HEK293T (cell line): ENCODE results near the gene ZBED6.

Experiments used
- CTCF ChIA-PET: fragments of 350-600 bp; formaldehyde crosslinking; extraction: SDS; loops from one replicate; lab custom pipeline; 2021; ENCODE audit warnings: antibody characterized with exemption, inconsistent platforms; lab: Yijun Ruan, JAX
- POLR2A ChIA-PET: fragments of 350-600 bp; formaldehyde crosslinking; extraction: SDS; loops from one replicate; lab custom pipeline; 2020; ENCODE audit warnings: antibody characterized with exemption, inconsistent platforms; lab: Yijun Ruan, JAX
- DNase-seq: peaks from one replicate; pipeline ENCODE4 v3.0.0; 2012; ENCODE audit warnings: mixed read lengths; ENCODE audit errors: extremely low spot score
- ARNT ChIP-seq: fragments of 450-650 bp; IDR thresholded peaks from 2 replicates; pipeline ENCODE4 v1.6.1; 2017; ENCODE audit warnings: mild to moderate bottlenecking
- BHLHE40 ChIP-seq: fragments of 450-650 bp; IDR thresholded peaks from 2 replicates; pipeline ENCODE4 v1.6.1; 2016; ENCODE audit warnings: mild to moderate bottlenecking, moderate library complexity, borderline replicate concordance
- CTBP1 ChIP-seq: fragments of 450-650 bp; IDR thresholded peaks from 2 replicates; pipeline ENCODE4 v1.6.1; 2016; ENCODE audit warnings: borderline replicate concordance
- ELF4 ChIP-seq: fragments of 450-650 bp; IDR thresholded peaks from 2 replicates; pipeline ENCODE4 v1.6.1; 2017; ENCODE audit warnings: antibody characterized with exemption
- FOXA1 ChIP-seq: fragments of 450-650 bp; IDR thresholded peaks from 2 replicates; pipeline ENCODE4 v1.6.1; 2016; ENCODE audit warnings: mild to moderate bottlenecking
- FOXK2 ChIP-seq: fragments of 450-650 bp; IDR thresholded peaks from 2 replicates; pipeline ENCODE4 v1.6.1; 2016; ENCODE audit warnings: mild to moderate bottlenecking
- FOXM1 ChIP-seq: fragments of 450-650 bp; IDR thresholded peaks from 2 replicates; pipeline ENCODE4 v1.6.1; 2017; ENCODE audit warnings: mild to moderate bottlenecking, borderline replicate concordance
- HDGF ChIP-seq: fragments of 450-650 bp; IDR thresholded peaks from 2 replicates; pipeline ENCODE4 v1.6.1; 2017; ENCODE audit warnings: antibody characterized with exemption, borderline replicate concordance
- L3MBTL2 ChIP-seq: fragments of 450-650 bp; conservative IDR thresholded peaks from 2 replicates; pipeline ENCODE4 v1.6.1; 2016; ENCODE audit warnings: mild to moderate bottlenecking
- LEF1 ChIP-seq: fragments of 450-650 bp; IDR thresholded peaks from 2 replicates; pipeline ENCODE4 v1.6.1; 2017; ENCODE audit warnings: mild to moderate bottlenecking, borderline replicate concordance
- NFRKB ChIP-seq: fragments of 450-650 bp; IDR thresholded peaks from 2 replicates; pipeline ENCODE4 v1.6.1; 2016; ENCODE audit warnings: mild to moderate bottlenecking, moderate library complexity
- PKNOX1 ChIP-seq: fragments of 450-650 bp; IDR thresholded peaks from 2 replicates; pipeline ENCODE4 v1.6.1; 2016
- SP1 ChIP-seq: fragments of 450-650 bp; IDR thresholded peaks from 2 replicates; pipeline ENCODE4 v1.6.1; 2017
- SUZ12 ChIP-seq: fragments of 450-650 bp; IDR thresholded peaks from 2 replicates; pipeline ENCODE4 v1.6.1; 2016; ENCODE audit warnings: mild to moderate bottlenecking
- TARDBP ChIP-seq: fragments of 450-650 bp; IDR thresholded peaks from 2 replicates; pipeline ENCODE4 v1.6.1; 2016
- ZNF384 ChIP-seq: fragments of 450-650 bp; IDR thresholded peaks from 2 replicates; pipeline ENCODE4 v1.6.1; 2016

Gene ZBED6

GRCh38 chr1:203763505-203763904, 31.9 kb upstream of the ZBED6 start:
- no peak for DNase-seq
- ChIA-PET CTCF (no interaction called here), POLR2A (no interaction called here)
- TF ChIP-seq ARNT: no peak
- no peak for TF ChIP-seq SP1
- no peak for TF ChIP-seq NFRKB
- no peak for TF ChIP-seq FOXK2
- no peak for TF ChIP-seq FOXM1
- no peak for TF ChIP-seq FOXA1
- TF ChIP-seq SUZ12: no peak
- TF ChIP-seq ZNF384: no peak
- TF ChIP-seq CTBP1: no peak
- TF ChIP-seq BHLHE40: no peak
- TF ChIP-seq ELF4: no peak
- TF ChIP-seq LEF1: no peak

- ChIA-PET POLR2A (interaction anchor here (0.5 kb wide), 1 partner anchor 25 kb away, joined by 3 read pairs; no protein-coding TSS in a partner anchor), CTCF (interaction anchor here (1.0 kb wide), 1 partner anchor 63 kb away, joined by 3 read pairs; no protein-coding TSS in a partner anchor)
- no peak for TF ChIP-seq CTBP1
- TF ChIP-seq SUZ12: no peak
- TF ChIP-seq LEF1: no peak
- no peak for TF ChIP-seq ZNF384
- no peak for TF ChIP-seq TARDBP
- no peak for TF ChIP-seq BHLHE40
- TF ChIP-seq ARNT: no peak
- TF ChIP-seq PKNOX1: no peak
- no peak for TF ChIP-seq SP1
- no peak for TF ChIP-seq HDGF
- no peak for TF ChIP-seq NFRKB
- no peak for TF ChIP-seq L3MBTL2
- no peak for TF ChIP-seq FOXA1
- DNase-seq: no peak
Observed at GRCh38 chr1:203764105-203765028, 31.1 kb upstream of the ZBED6 start.

GRCh38 chr1:203765029-203765837, 30.2 kb upstream of the ZBED6 start, which contains the start of gene LAX1:
Gene LAX1, plus strand, starts transcription at chr1:203765183. Its CDS starts 383 bp downstream, at chr1:203765566.
- ChIA-PET CTCF (interaction anchor here (1.0 kb wide), 1 partner anchor 64 kb away, joined by 3 read pairs; no protein-coding TSS in a partner anchor), POLR2A (interaction anchor here (0.5 kb wide), 1 partner anchor 26 kb away, joined by 3 read pairs; no protein-coding TSS in a partner anchor)
- no peak for DNase-seq
- no peak for TF ChIP-seq CTBP1
- TF ChIP-seq ELF4: no peak
- TF ChIP-seq NFRKB: no peak
- TF ChIP-seq SUZ12: no peak
- TF ChIP-seq FOXA1: no peak
- no peak for TF ChIP-seq FOXK2
- no peak for TF ChIP-seq L3MBTL2
- no peak for TF ChIP-seq ARNT
- TF ChIP-seq TARDBP: no peak
- TF ChIP-seq LEF1: no peak
- no peak for TF ChIP-seq PKNOX1
- TF ChIP-seq ZNF384: no peak
- TF ChIP-seq BHLHE40: no peak
- no peak for TF ChIP-seq SP1
- TF ChIP-seq HDGF: no peak
- TF ChIP-seq FOXM1: no peak

GRCh38 chr1:203768256-203768655, 27.2 kb upstream of the ZBED6 start:
- TF ChIP-seq BHLHE40 (no peak), ARNT (no peak), LEF1 (no peak), NFRKB (no peak), CTBP1 (no peak), FOXK2 (no peak), HDGF (no peak), FOXA1 (no peak), FOXM1 (no peak), L3MBTL2 (no peak), SUZ12 (no peak), TARDBP (no peak)
- ChIA-PET CTCF (no interaction called here), POLR2A (no interaction called here)
- no peak for DNase-seq

- TF ChIP-seq NFRKB: no peak
- no peak for TF ChIP-seq TARDBP
- TF ChIP-seq FOXK2: no peak
- no peak for TF ChIP-seq PKNOX1
- TF ChIP-seq FOXA1: no peak
- TF ChIP-seq L3MBTL2: no peak
- TF ChIP-seq HDGF: no peak
- TF ChIP-seq LEF1: no peak
- TF ChIP-seq CTBP1: no peak
- TF ChIP-seq SUZ12: no peak
- TF ChIP-seq FOXM1: no peak
- no peak for TF ChIP-seq ELF4
- TF ChIP-seq ZNF384: no peak
- TF ChIP-seq SP1: no peak
- no peak for TF ChIP-seq ARNT
- TF ChIP-seq BHLHE40: no peak
- POLR2A ChIA-PET: no interaction called here
- DNase-seq: no peak
- CTCF ChIA-PET: no interaction called here
Observed at GRCh38 chr1:203769505-203770343, 25.7 kb upstream of the ZBED6 start.
